Endothelial cell of umbilical vein (primary cell): ENCODE results near the gene MPG. TPM values are rescaled to one million over a fixed set of nuclear protein-coding genes. Genes with fewer than 3 reads are reported as not detected.

Experiments used
- BruUV-seq: library from RNA; stranded (reverse); fragments of 400-500 nt; replicated peaks from 2 replicates; lab custom pipeline; 2021; lab: Mats Ljungman, UMichigan
- CTCF ChIA-PET: fragments of 300-600, 350-600 bp; sonication (Branson Sonifier 250); formaldehyde crosslinking; loops from one replicate; lab custom pipeline; 2021; ENCODE audit warnings: antibody characterized with exemption, inconsistent platforms; lab: Charles Lee
- POLR2A ChIA-PET: fragments of 300-600, 350-600 bp; sonication (Branson Sonifier 250); formaldehyde crosslinking; loops from one replicate; lab custom pipeline; 2021; ENCODE audit warnings: antibody characterized with exemption, inconsistent platforms; lab: Charles Lee
- DNase-seq: peaks from one replicate; pipeline ENCODE4 v3.0.0-alpha.2; 2011; ENCODE audit warnings: low read depth, low spot score
- FAIRE-seq: peaks from 2 replicates; lab custom pipeline; 2011; peaks lifted over from hg19 to GRCh38; lab: Jason Lieb, UNC
- H2AFZ ChIP-seq: 2 replicates; pipeline ENCODE4 v1.6.0; 2012; ENCODE audit warnings: low read depth, low read length, control low read depth, inconsistent platforms
- H3K27ac ChIP-seq: 2 replicates; pipeline ENCODE4 v1.5.1; 2011; ENCODE audit warnings: low read depth, mild to moderate bottlenecking, control low read depth, low read length, moderate library complexity; ENCODE audit not compliant: insufficient read depth
- H3K27me3 ChIP-seq, 2 experiments: 2 replicates each; pipeline versions ENCODE4 v1.6.0 to v1.6.1; 2011; ENCODE audit warnings: low read length in 2 of 2, mixed read lengths in 1 of 2; ENCODE audit not compliant: control insufficient read depth in 2 of 2, insufficient read depth in 2 of 2
- H3K36me3 ChIP-seq, 2 experiments: 2 replicates in 1 of 2; 3 replicates in 1 of 2; pipeline ENCODE4 v1.5.1; 2011; ENCODE audit warnings: low read length in 2 of 2, mild to moderate bottlenecking in 1 of 2, moderate library complexity in 1 of 2; ENCODE audit not compliant: control insufficient read depth in 2 of 2, insufficient read depth in 2 of 2; ENCODE audit errors: extremely low read depth in 1 of 2
- H3K4me1 ChIP-seq: 3 replicates; pipeline ENCODE4 v1.5.1; 2011; ENCODE audit warnings: mild to moderate bottlenecking, low read length; ENCODE audit not compliant: control insufficient read depth, insufficient read depth; ENCODE audit errors: extremely low read depth
- H3K4me2 ChIP-seq: 2 replicates; pipeline ENCODE4 v1.6.1; 2011; ENCODE audit warnings: low read length, control low read depth, mixed read lengths; ENCODE audit not compliant: insufficient read depth
- H3K4me3 ChIP-seq, 3 experiments: fragments of 200-600 bp in 1 of 3; sonication (generic), shearing (Covaris generic) in 1 of 3; replicated peaks in 1 of 3; 2 replicates each; pipeline ENCODE4 v1.5.1; 2011 to 2016; ENCODE audit warnings: control low read depth in 3 of 3, low read length in 3 of 3, mild to moderate bottlenecking in 2 of 3, inconsistent platforms in 1 of 3, low read depth in 1 of 3, moderate library complexity in 1 of 3; ENCODE audit not compliant: insufficient read depth in 1 of 3
- H3K79me2 ChIP-seq: 2 replicates; pipeline ENCODE4 v1.6.0; 2012; ENCODE audit warnings: low read length, inconsistent platforms; ENCODE audit not compliant: control insufficient read depth, insufficient read depth
- H3K9ac ChIP-seq: replicated peaks from 2 replicates; pipeline ENCODE3; 2011; ENCODE audit warnings: low read length, control low read depth; ENCODE audit not compliant: insufficient read depth; ENCODE audit errors: extremely low read depth
- H3K9me1 ChIP-seq: replicated peaks from 3 replicates; pipeline ENCODE4 v1.6.0; 2011; ENCODE audit warnings: mild to moderate bottlenecking, low read length; ENCODE audit not compliant: control insufficient read depth, insufficient read depth; ENCODE audit errors: extremely low read depth
- H3K9me3 ChIP-seq: replicated peaks from 2 replicates; pipeline ENCODE4 v1.5.1; 2012; ENCODE audit warnings: low read length, inconsistent platforms; ENCODE audit not compliant: control insufficient read depth, insufficient read depth
- H4K20me1 ChIP-seq: replicated peaks from 2 replicates; pipeline ENCODE3; 2011; ENCODE audit warnings: mild to moderate bottlenecking, low read length; ENCODE audit not compliant: control insufficient read depth, insufficient read depth; ENCODE audit errors: extremely low read depth
- GATA2 ChIP-seq: IDR thresholded peaks from 2 replicates; pipeline ENCODE4 v1.7.0; 2011; ENCODE audit warnings: low read depth, mild to moderate bottlenecking, moderate library complexity, mixed read lengths, low read length; ENCODE audit not compliant: insufficient read length, insufficient read depth
- POLR2A ChIP-seq: IDR thresholded peaks from 2 replicates; pipeline ENCODE4 v1.6.1; 2012; ENCODE audit warnings: low read depth, mild to moderate bottlenecking, control low read depth, low read length
- dilution Hi-C: fragments of 300-500 bp; cut with MboI; formaldehyde crosslinking; loops from one replicate; pipeline ENCODE4 v1.15.0; 2019; ENCODE audit warnings: low sequenced_read_pairs; ENCODE audit not compliant: extremely low pct_ligation_motif_present
- intact Hi-C: fragments of 100-400 bp; cut with micrococcal nuclease; formaldehyde crosslinking; loops from one replicate; pipeline ENCODE4 v1.10.0; 2022
- polyA plus RNA-seq, 4 experiments: library from polyadenylated mRNA; depleted of rRNA in 3 of 4; stranded (reverse) in 3 of 4; unstranded in 1 of 4; fragments of >200 nt; gene quantifications; 2 replicates each; pipeline versions ENCODE4 v1.2.1 to v1.2.3, GENCODE V29; 2011 to 2012; ENCODE audit warnings: missing spikeins in 1 of 4
- total RNA-seq: library from RNA; stranded (reverse); gene quantifications from 2 replicates; pipeline ENCODE4 v1.2.3, GENCODE V29; 2021
- TF ChIP-seq, protein P1 (sequence below), 2 donors: IDR thresholded peaks; 1 replicate in 1 of 2; 2 replicates in 1 of 2; pipeline ENCODE4 v1.5.1; 2011; ENCODE audit warnings: low read length in 2 of 2, mild to moderate bottlenecking in 2 of 2, moderate library complexity in 2 of 2, control low read depth in 1 of 2, inconsistent platforms in 1 of 2, low read depth in 1 of 2; ENCODE audit not compliant: insufficient read depth in 1 of 2; ENCODE audit errors: extremely low read depth in 1 of 2

The MPG gene
- total and polyA plus RNA-seq, 2 donors (not counting 3 experiments of a cell fraction or from before 2014, with no cell fraction given) = 70.5 to 140 TPM

DNA sequence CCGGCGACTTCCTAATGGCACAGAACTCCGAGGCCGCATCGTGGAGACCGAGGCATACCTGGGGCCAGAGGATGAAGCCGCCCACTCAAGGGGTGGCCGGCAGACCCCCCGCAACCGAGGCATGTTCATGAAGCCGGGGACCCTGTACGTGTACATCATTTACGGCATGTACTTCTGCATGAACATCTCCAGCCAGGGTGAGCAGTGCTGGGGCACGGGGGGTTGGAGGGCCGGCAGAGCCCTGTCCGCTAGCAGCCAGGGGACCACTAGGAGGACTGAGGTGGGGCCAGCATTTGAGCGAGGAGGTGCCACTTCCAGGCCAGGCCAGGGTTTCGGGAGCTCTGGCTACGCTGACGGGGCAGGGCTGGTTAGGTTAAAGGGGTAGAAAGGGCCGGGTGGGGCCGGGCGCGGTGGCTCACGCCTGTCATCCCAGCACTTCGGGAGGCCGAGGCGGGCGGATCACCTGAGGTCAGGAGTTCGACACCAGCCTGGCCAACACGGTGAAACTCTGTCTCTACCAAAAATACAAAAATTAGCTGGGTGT is 5.1 kb downstream of the MPG start:
- intact Hi-C loops (no loop called here), dilution Hi-C loops (no loop called here)
- Histone ChIP-seq H3K27me3 (no peaks in the 10 kb centered on the region), H3K79me2 (peaks cover 4% of the 10 kb centered on the region), H3K9me3 (no peaks in the 10 kb centered on the region), H2AFZ (no peak overlapping the region), H3K36me3 (peaks cover 7 to 16% of the 10 kb centered on the region in 2 experiments), H3K27ac (no peak overlapping the region), H3K4me3 (no peak overlapping the region), H4K20me1 (no peaks in the 10 kb centered on the region), H3K4me1 (peaks cover 45% of the 10 kb centered on the region), H3K4me2 (no peak overlapping the region), H3K9ac (no peak overlapping the region), H3K9me1 (no peaks in the 10 kb centered on the region)
- FAIRE-seq (no peak), DNase-seq (no peak)
- TF ChIP-seq POLR2A (no peak), GATA2 (no peak)
- TF ChIP-seq, protein P1, sequence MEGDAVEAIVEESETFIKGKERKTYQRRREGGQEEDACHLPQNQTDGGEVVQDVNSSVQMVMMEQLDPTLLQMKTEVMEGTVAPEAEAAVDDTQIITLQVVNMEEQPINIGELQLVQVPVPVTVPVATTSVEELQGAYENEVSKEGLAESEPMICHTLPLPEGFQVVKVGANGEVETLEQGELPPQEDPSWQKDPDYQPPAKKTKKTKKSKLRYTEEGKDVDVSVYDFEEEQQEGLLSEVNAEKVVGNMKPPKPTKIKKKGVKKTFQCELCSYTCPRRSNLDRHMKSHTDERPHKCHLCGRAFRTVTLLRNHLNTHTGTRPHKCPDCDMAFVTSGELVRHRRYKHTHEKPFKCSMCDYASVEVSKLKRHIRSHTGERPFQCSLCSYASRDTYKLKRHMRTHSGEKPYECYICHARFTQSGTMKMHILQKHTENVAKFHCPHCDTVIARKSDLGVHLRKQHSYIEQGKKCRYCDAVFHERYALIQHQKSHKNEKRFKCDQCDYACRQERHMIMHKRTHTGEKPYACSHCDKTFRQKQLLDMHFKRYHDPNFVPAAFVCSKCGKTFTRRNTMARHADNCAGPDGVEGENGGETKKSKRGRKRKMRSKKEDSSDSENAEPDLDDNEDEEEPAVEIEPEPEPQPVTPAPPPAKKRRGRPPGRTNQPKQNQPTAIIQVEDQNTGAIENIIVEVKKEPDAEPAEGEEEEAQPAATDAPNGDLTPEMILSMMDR (IDR thresholded peaks at IDR 0.05; ENCODE audit: extremely low read depth in 1 of 2, insufficient read depth in 1 of 2, low read depth in 1 of 2, low read length in 2 of 2) = no peak
- BruUV-seq = no TSS peak
- ChIA-PET CTCF (interaction anchor here (4.9 to 17.6 kb wide), 2 partner anchors 12 to 14 kb away, joined by 51 to 790 read pairs; partner anchors contain the start of genes MPG and RHBDF1), POLR2A (no interaction called here)
